ENCODE results near the gene CAPNS1.

CAPNS1 gene

DNA sequence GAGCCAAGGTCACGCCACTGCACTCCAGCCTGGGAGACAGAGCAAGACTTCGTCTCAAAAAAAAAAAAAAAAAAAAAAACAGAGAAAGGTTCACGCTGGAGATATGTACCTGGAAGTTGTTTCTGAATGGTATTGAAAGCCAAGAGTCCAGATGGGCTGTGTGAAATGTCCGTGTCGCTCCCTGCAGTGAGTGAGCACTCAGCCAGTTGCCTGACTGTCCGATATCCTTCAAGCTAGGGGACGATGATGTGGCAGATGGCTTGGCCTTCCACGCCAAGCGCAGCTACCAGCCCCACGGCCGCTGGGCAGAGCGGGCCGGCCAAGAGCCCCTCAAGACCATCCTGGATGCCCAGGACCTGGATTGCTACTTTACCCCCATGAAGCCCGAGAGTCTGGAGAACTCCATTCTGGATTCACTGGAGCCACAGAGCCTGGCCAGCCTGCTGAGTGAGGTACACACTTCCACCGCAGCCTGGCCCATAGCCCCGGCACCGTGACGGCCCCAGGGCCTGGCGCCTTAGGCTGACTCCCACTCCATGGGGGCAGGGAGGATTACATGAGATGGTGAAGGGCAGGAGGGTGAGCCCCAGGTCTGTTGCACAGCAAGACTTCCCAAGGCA is 40.6 kb upstream of the CAPNS1 start:
- no peak for DNase-seq (ENCODE audit: low spot score)
- in situ Hi-C loops (cut with MboI; ENCODE audit: low pct_unique_long_range_greater_than_20kb, low sequenced_read_pairs, unreplicated experiment) = no loop called here
- TF ChIP-seq, protein P1, sequence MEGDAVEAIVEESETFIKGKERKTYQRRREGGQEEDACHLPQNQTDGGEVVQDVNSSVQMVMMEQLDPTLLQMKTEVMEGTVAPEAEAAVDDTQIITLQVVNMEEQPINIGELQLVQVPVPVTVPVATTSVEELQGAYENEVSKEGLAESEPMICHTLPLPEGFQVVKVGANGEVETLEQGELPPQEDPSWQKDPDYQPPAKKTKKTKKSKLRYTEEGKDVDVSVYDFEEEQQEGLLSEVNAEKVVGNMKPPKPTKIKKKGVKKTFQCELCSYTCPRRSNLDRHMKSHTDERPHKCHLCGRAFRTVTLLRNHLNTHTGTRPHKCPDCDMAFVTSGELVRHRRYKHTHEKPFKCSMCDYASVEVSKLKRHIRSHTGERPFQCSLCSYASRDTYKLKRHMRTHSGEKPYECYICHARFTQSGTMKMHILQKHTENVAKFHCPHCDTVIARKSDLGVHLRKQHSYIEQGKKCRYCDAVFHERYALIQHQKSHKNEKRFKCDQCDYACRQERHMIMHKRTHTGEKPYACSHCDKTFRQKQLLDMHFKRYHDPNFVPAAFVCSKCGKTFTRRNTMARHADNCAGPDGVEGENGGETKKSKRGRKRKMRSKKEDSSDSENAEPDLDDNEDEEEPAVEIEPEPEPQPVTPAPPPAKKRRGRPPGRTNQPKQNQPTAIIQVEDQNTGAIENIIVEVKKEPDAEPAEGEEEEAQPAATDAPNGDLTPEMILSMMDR (IDR thresholded peaks at IDR 0.05; ENCODE audit: extremely low read depth, insufficient read depth, missing control alignments) = no peak

DNA sequence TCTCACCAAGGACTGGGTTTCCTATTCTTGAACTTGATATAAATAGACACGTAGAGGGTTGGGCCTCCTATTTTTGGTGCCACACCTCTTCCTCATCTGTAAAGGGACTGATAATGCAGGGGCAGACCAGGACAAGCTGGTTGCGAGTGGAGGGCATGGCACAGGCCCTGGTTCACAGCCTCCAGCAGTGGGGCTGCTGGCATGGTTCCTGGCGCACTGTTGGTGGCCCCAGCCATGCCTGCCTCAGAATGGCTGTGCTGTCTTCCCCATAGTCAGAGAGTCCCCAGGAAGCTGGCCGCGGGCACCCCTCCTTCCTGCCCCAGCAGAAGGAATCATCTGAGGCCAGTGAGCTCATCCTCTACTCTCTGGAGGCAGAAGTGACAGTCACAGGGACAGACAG is 39.4 kb upstream of the CAPNS1 start:
- in situ Hi-C loops (cut with MboI; ENCODE audit: low pct_unique_long_range_greater_than_20kb, low sequenced_read_pairs, unreplicated experiment) = no loop called here
- DNase-seq (ENCODE audit: low spot score) = no peak

DNA sequence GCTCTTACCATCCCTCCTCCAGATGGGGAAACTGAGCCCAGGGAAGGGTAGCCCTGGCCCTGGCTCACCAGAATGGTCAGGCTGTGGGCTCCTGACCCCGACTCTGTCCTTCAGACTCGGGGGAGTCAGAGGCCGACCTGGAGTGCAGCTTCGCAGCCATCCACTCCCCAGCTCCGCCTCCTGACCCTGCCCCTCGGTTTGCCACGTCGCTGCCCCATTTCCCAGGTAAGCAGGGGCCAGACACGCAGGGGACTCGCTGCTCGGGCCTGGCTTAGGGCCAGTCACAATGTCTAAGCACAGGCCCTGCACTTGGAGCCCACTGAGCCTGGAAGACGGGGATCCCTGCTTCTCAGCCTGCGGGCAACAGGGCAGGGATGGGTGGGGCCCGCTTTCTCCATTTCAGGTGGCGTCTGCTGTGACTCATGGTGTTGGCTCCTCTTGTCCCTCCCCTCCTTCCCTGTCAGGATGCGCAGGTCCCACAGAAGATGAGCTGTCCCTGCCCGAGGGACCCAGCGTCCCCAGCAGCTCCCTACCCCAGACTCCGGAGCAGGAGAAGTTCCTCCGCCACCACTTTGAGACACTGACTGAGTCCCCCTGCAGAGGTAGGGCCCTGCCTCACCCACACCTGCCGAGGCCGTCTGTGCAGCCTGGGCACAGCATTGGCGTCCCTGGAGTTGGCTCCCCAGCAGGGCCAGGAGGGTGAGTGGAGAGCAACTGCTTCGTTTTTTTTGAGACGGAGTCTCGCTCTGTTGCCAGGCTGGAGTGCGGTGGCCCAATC is 38.1 kb upstream of the CAPNS1 start:
- DNase-seq (ENCODE audit: low spot score) = no peak
- in situ Hi-C loops (cut with MboI; ENCODE audit: low pct_unique_long_range_greater_than_20kb, low sequenced_read_pairs, unreplicated experiment) = no loop called here
- TF ChIP-seq, protein P1 (IDR thresholded peaks at IDR 0.05; ENCODE audit: extremely low read depth, insufficient read depth, missing control alignments) = no peak

More for the DNA sequence above, 39.4 kb upstream of the CAPNS1 start:
- TF ChIP-seq, protein P1 (IDR thresholded peaks at IDR 0.05; ENCODE audit: extremely low read depth, insufficient read depth, missing control alignments) = no peak

DNA sequence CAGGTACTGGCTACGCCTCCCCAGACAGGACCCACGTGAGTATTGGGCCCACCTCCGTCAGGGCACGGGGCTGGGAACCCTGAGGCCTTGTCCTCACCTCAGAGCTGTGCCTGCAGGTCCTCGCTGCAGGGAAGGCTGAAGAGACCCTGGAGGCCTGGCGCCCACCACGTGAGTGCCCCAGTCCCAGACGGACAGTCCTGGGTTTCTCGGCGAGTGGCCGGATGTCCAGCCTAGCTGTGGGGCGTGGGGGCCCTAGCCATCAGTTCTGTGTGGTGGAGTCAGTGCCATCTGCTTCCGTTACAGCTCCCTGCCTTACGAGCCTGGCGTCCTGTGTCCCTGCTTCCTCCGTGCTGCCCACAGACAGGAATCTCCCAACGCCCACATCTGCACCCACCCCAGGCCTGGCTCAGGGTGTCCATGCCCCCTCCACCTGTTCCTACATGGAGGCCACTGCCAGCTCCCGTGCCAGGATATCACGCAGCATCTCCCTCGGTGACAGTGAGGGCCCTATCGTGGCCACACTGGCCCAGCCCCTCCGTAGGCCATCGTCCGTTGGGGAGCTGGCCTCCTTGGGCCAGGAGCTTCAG is 36.7 kb upstream of the CAPNS1 start:
- TF ChIP-seq, protein P1 (IDR thresholded peaks at IDR 0.05; ENCODE audit: extremely low read depth, insufficient read depth, missing control alignments) = no peak
- in situ Hi-C loops (cut with MboI; ENCODE audit: low pct_unique_long_range_greater_than_20kb, low sequenced_read_pairs, unreplicated experiment) = no loop called here
- no peak for DNase-seq (ENCODE audit: low spot score)

DNA sequence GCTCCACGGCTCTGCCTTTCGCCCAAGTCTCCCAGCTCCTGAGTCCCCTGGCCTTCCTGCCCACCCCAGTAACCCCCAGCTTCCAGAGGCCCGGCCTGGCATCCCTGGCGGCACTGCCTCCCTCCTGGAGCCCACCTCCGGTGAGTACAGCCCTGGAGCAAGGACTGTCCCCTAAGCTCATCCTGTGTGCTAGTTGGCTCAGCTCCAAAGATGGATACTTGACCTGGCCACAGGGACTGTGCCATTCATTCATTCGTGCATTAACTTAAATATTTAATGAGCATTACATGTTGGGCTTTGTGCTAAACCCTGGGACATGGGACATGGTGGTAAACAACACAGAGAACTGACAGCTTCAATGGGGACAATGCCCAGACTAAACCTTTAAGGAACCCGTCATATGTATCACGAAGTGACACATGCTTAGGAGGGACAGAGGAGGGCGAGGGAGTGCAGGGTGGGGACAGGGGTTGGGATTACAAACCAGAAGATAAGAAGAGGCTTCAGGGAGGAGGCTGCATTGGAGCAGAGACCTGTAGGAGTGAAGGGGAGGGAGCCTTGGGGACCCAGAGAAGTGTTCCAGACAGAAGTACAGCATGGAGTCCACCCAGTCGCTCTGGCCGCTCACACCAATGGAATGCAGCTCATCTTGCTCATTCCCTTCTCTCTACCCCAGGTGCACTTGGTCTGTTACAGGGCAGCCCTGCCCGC is 35.9 kb upstream of the CAPNS1 start:
- in situ Hi-C loops (cut with MboI; ENCODE audit: low pct_unique_long_range_greater_than_20kb, low sequenced_read_pairs, unreplicated experiment) = no loop called here
- no peak for DNase-seq (ENCODE audit: low spot score)
- TF ChIP-seq, protein P1 (IDR thresholded peaks at IDR 0.05; ENCODE audit: extremely low read depth, insufficient read depth, missing control alignments) = no peak

DNA sequence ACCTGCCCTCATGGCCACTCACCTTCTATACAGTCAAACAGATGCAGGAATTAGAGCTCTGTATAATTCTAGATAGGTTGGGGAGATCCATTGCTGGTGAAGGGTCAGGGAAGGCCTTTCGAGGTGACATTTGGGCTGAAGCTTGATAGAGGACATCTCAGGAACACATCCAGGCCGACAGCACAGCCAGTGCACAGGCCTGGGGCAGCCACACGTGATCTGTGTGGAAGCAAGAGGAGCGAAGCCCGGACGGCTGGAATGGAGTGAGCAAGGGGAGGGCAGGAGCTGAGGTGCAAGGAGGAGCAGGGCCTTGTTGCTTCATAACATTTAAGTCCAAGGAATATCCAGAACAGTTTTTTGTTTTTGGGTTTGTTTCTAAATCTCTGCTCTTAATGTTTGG is 33.4 kb upstream of the CAPNS1 start:
- in situ Hi-C loops (cut with MboI; ENCODE audit: low pct_unique_long_range_greater_than_20kb, low sequenced_read_pairs, unreplicated experiment) = no loop called here
- no peak for DNase-seq (ENCODE audit: low spot score)
- TF ChIP-seq, protein P1 (IDR thresholded peaks at IDR 0.05; ENCODE audit: extremely low read depth, insufficient read depth, missing control alignments) = no peak
